ENCODE results near the gene RBM39.

- TF ChIP-seq CTCF (IDR thresholded peaks at IDR 0.05; ENCODE audit: insufficient read depth, low read length, poor library complexity, severe bottlenecking) (no peak), EZH2phosphoT487 (conservative IDR thresholded peaks at IDR 0.05; ENCODE audit: low read length) (no peak)
Measured at GRCh38 chr20:35771689-35772562, 29.9 kb upstream of the RBM39 start, which contains the start of gene PHF20.

All from SU-DHL-6 (cell line).